Skeletal muscle satellite cell (primary cell): ENCODE data around the gene TMEM247. TPM values are rescaled to one million over a fixed set of nuclear protein-coding genes. Genes with fewer than 3 reads are reported as not detected.

Source experiments
- H3K27me3 ChIP-seq: 2 replicates; pipeline ENCODE4 v1.7.0; 2013; ENCODE audit warnings: low read length; ENCODE audit not compliant: control insufficient read depth, insufficient read depth
- H3K36me3 ChIP-seq: 2 replicates; pipeline ENCODE4 v1.7.0; 2013; ENCODE audit warnings: mild to moderate bottlenecking, control low read depth, low read length; ENCODE audit not compliant: insufficient read depth
- H3K4me1 ChIP-seq: 2 replicates; pipeline ENCODE4 v1.7.0; 2013; ENCODE audit warnings: low read length; ENCODE audit not compliant: control insufficient read depth, insufficient read depth
- H3K4me2 ChIP-seq: 2 replicates; pipeline ENCODE4 v1.7.0; 2013; ENCODE audit warnings: mild to moderate bottlenecking, low read length
- H3K4me3 ChIP-seq: 2 replicates; pipeline ENCODE4 v1.7.0; 2013; ENCODE audit warnings: low read length
- H3K9ac ChIP-seq: 2 replicates; pipeline ENCODE4 v1.7.0; 2013; ENCODE audit warnings: mild to moderate bottlenecking, low read depth, low read length, moderate library complexity
- H3K9me3 ChIP-seq: replicated peaks from 2 replicates; pipeline ENCODE4 v1.7.0; 2013; ENCODE audit warnings: mild to moderate bottlenecking, control low read depth, low read length
- total RNA-seq: library from RNA; depleted of rRNA; stranded (reverse); fragments of >200 nt; gene quantifications from 2 replicates; pipeline ENCODE4 v1.2.3, GENCODE V29; 2012; rRNA removed

TMEM247 gene
- not detected in 2 replicates for total RNA-seq

- H3K4me1 ChIP-seq = peaks cover 15% of the 10 kb centered on the region
- no peaks in the 10 kb centered on the region for H3K36me3 ChIP-seq
- H3K9ac ChIP-seq = no peak within 1 kb of the TSS
- H3K4me2 ChIP-seq = no peak within 1 kb of the TSS
- no peak within 1 kb of the TSS for H3K4me3 ChIP-seq
- H3K9me3 ChIP-seq = no peaks in the 10 kb centered on the region
- H3K27me3 ChIP-seq = peaks cover under 1% of the 10 kb centered on the region
Measured at GRCh38 chr2:46479265-46479664, at the start of gene TMEM247. Gene TMEM247 (plus strand): TSS chr2:46479565.

GRCh38 chr2:46430413-46430812, 49.0 kb upstream of the TMEM247 start:
- H3K4me3 ChIP-seq = no peak overlapping the region
- peaks cover 19% of the 10 kb centered on the region for H3K27me3 ChIP-seq
- H3K4me1 ChIP-seq = no peaks in the 10 kb centered on the region
- H3K36me3 ChIP-seq = no peaks in the 10 kb centered on the region
- no peak overlapping the region for H3K9ac ChIP-seq
- H3K9me3 ChIP-seq = no peaks in the 10 kb centered on the region
- H3K4me2 ChIP-seq = no peak overlapping the region

- Histone ChIP-seq H3K9ac (no peak overlapping the region), H3K4me1 (no peaks in the 10 kb centered on the region), H3K9me3 (no peaks in the 10 kb centered on the region), H3K4me3 (no peak overlapping the region), H3K27me3 (peaks cover 19% of the 10 kb centered on the region), H3K36me3 (no peaks in the 10 kb centered on the region), H3K4me2 (no peak overlapping the region)
Measured at GRCh38 chr2:46430992-46431391, 48.4 kb upstream of the TMEM247 start.

- no peak overlapping the region for H3K4me3 ChIP-seq
- H3K4me1 ChIP-seq = no peaks in the 10 kb centered on the region
- H3K4me2 ChIP-seq = no peak overlapping the region
- H3K9me3 ChIP-seq = no peaks in the 10 kb centered on the region
- H3K9ac ChIP-seq = no peak overlapping the region
- H3K27me3 ChIP-seq = peaks cover 19% of the 10 kb centered on the region
- no peaks in the 10 kb centered on the region for H3K36me3 ChIP-seq
Measured at GRCh38 chr2:46431481-46432235, 47.7 kb upstream of the TMEM247 start.

GRCh38 chr2:46434851-46435273, 44.5 kb upstream of the TMEM247 start:
- Histone ChIP-seq H3K36me3 (no peaks in the 10 kb centered on the region), H3K4me3 (no peak overlapping the region), H3K9ac (no peak overlapping the region), H3K27me3 (peaks cover 43% of the 10 kb centered on the region), H3K9me3 (no peaks in the 10 kb centered on the region), H3K4me2 (no peak overlapping the region), H3K4me1 (no peaks in the 10 kb centered on the region)

- no peak overlapping the region for H3K9ac ChIP-seq
- no peaks in the 10 kb centered on the region for H3K9me3 ChIP-seq
- H3K4me1 ChIP-seq = no peaks in the 10 kb centered on the region
- H3K4me2 ChIP-seq = no peak overlapping the region
- H3K27me3 ChIP-seq = peaks cover 48% of the 10 kb centered on the region
- no peaks in the 10 kb centered on the region for H3K36me3 ChIP-seq
- no peak overlapping the region for H3K4me3 ChIP-seq
Measured at GRCh38 chr2:46435353-46435752, 44.0 kb upstream of the TMEM247 start.

GRCh38 chr2:46435796-46436360, 43.5 kb upstream of the TMEM247 start:
- H3K9ac ChIP-seq = no peak overlapping the region
- H3K27me3 ChIP-seq = peaks cover 53% of the 10 kb centered on the region
- H3K4me1 ChIP-seq = no peaks in the 10 kb centered on the region
- H3K4me2 ChIP-seq = no peak overlapping the region
- no peak overlapping the region for H3K4me3 ChIP-seq
- H3K9me3 ChIP-seq = no peaks in the 10 kb centered on the region
- no peaks in the 10 kb centered on the region for H3K36me3 ChIP-seq

- Histone ChIP-seq H3K4me2 (no peak overlapping the region), H3K4me1 (no peaks in the 10 kb centered on the region), H3K4me3 (no peak overlapping the region), H3K27me3 (peaks cover 60% of the 10 kb centered on the region), H3K9ac (no peak overlapping the region), H3K36me3 (no peaks in the 10 kb centered on the region), H3K9me3 (no peaks in the 10 kb centered on the region)
Measured at GRCh38 chr2:46436800-46437199, 42.6 kb upstream of the TMEM247 start.

- H3K27me3 ChIP-seq = peaks cover 56% of the 10 kb centered on the region
- H3K9ac ChIP-seq = no peak overlapping the region
- H3K36me3 ChIP-seq = no peaks in the 10 kb centered on the region
- no peak overlapping the region for H3K4me2 ChIP-seq
- H3K4me1 ChIP-seq = no peaks in the 10 kb centered on the region
- no peaks in the 10 kb centered on the region for H3K9me3 ChIP-seq
- no peak overlapping the region for H3K4me3 ChIP-seq
Measured at GRCh38 chr2:46438102-46438501, 41.3 kb upstream of the TMEM247 start.

- Histone ChIP-seq H3K27me3 (peaks cover 51% of the 10 kb centered on the region), H3K4me2 (no peak overlapping the region), H3K36me3 (no peaks in the 10 kb centered on the region), H3K4me3 (no peak overlapping the region), H3K9ac (no peak overlapping the region), H3K4me1 (no peaks in the 10 kb centered on the region), H3K9me3 (no peaks in the 10 kb centered on the region)
Measured at GRCh38 chr2:46438794-46439193, 40.6 kb upstream of the TMEM247 start.

- Histone ChIP-seq H3K9me3 (no peaks in the 10 kb centered on the region), H3K9ac (no peak overlapping the region), H3K4me1 (no peaks in the 10 kb centered on the region), H3K4me2 (no peak overlapping the region), H3K36me3 (no peaks in the 10 kb centered on the region), H3K4me3 (no peak overlapping the region), H3K27me3 (peaks cover 43% of the 10 kb centered on the region)
Measured at GRCh38 chr2:46439582-46439981, 39.8 kb upstream of the TMEM247 start.
